ENCODE data around the gene FSD1.

Gene FSD1

GRCh38 chr19:4352701-4353121, 48.3 kb downstream of the FSD1 start:
- DNase-seq (ENCODE audit: insufficient read length, low spot score) (no peak), FAIRE-seq (no peak)
- no peak for TF ChIP-seq POLR2A (IDR thresholded peaks at IDR 0.05; ENCODE audit: low read depth, low read length)

GRCh38 chr19:4354282-4354681, 49.9 kb downstream of the FSD1 start:
- TF ChIP-seq POLR2A (IDR thresholded peaks at IDR 0.05; ENCODE audit: low read depth, low read length): no peak
- FAIRE-seq (no peak), DNase-seq (ENCODE audit: insufficient read length, low spot score) (no peak)

- no peak for FAIRE-seq
Observed at GRCh38 chr19:4354897-4355296, 50.5 kb downstream of the FSD1 start.

DNA sequence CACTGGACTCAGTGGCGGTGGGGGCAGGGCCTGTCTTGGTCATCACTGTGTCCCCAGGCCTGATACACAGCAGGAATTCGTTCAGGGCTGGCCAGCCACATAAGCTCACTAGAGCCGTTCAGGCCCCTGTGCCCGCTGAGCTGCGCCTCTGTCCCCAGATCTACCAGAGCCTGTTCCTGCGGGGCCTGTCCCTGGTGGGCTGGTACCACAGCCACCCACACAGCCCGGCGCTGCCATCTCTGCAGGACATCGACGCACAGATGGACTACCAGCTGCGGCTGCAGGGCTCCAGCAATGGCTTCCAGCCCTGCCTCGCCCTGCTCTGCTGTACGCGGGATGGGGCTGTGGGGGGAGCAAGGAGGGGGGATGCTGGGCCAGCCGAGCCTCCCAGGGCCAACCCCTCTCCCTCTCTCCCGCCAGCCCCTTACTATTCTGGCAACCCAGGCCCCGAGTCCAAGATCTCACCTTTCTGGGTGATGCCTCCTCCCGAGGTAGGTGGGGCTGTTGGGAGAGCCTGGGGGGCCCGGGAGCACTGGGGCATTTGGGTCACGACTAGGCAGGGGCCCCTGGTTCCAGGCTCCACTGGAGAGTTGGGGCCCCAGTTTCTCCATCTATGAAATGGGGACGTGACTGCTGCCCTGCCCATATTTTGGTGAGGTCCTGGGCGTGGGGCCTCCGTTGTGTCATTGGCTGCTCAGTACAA, 52.8 kb downstream of the FSD1 start:
- DNase-seq (ENCODE audit: insufficient read length, low spot score) (no peak), FAIRE-seq (no peak)
- TF ChIP-seq POLR2A (IDR thresholded peaks at IDR 0.05; ENCODE audit: low read depth, low read length): no peak

More at GRCh38 chr19:4354897-4355296, 50.5 kb downstream of the FSD1 start:
- TF ChIP-seq POLR2A (IDR thresholded peaks at IDR 0.05; ENCODE audit: low read depth, low read length): no peak
- DNase-seq (ENCODE audit: insufficient read length, low spot score): no peak

GRCh38 chr19:4357921-4358326, 53.5 kb downstream of the FSD1 start:
- no peak for DNase-seq (ENCODE audit: insufficient read length, low spot score)
- no peak for FAIRE-seq
- no peak for TF ChIP-seq POLR2A (IDR thresholded peaks at IDR 0.05; ENCODE audit: low read depth, low read length)

DNA sequence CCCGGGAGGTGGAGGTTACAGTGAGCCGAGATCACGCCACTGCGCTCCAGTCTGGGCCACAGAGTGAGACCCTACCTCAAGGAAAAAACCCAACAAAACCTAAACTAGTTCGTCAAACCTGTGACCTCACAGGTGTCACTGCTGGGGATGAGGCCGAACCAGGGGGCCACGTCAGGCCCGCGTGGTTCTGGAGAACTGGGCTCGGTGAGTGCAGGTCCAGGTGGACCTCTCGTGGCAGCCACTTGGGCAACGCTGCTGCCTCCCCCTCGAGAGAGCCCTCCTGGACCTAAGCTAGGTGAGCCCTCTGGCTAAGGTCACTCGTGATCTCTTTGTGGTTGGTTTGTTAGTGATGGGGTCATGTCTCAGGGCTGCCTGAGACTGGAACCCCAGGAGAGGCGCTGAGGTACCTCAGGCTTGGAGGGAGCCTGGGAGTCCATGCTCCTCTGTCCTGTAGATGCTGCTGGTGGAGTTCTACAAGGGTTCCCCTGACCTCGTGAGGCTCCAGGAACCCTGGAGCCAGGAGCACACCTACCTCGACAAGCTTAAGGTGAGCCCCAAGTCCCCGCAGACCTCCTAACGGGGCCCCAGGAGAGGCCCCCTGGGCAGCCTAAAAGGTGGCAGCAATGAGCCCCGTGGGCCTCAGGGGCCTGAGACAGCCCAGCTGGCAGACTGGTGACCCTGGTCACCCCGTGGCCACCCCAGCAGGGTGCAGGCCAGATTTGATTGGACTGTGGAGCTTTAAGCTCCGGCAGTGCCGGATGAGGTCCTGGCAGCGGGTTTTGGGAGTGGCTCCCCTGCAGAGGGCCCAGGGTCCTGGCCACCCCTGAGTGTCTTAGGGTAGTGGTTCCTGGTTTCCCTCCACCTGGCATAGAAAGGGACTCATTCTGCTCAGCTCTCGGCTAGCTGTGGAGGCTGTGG, 54.6 kb downstream of the FSD1 start:
- no peak for FAIRE-seq

GRCh38 chr19:4359627-4360000, 55.2 kb downstream of the FSD1 start:
- FAIRE-seq: no peak

More for the DNA sequence above, 54.6 kb downstream of the FSD1 start:
- TF ChIP-seq POLR2A (IDR thresholded peaks at IDR 0.05; ENCODE audit: low read depth, low read length): no peak
- no peak for DNase-seq (ENCODE audit: insufficient read length, low spot score)

DNA sequence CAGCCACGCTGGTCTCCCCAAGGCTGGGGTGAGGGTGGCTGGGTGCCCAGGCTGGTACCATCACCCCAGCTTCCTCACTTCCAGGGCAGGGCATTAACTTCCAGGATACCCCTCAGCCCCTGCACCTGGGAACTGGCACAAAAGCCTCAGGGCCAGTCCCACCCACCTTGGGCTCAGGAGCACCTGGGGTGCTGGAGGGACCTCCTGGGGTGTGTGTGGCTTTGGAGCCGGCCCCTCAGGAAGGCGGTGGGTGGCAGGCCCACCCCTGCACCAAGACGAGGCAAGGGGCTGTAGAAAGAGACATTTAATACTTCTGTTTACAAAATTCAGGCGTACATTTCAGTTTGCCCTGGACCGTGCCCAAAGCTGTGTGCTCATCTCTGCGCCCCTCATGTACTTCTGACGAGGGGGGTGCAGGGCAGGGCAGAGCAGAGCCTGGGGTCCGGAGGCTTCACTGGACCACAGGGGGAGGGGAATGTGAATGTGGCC, 55.7 kb downstream of the FSD1 start:
- no peak for TF ChIP-seq POLR2A (IDR thresholded peaks at IDR 0.05; ENCODE audit: low read depth, low read length)
- DNase-seq (ENCODE audit: insufficient read length, low spot score) (no peak), FAIRE-seq (no peak)

More at GRCh38 chr19:4359627-4360000, 55.2 kb downstream of the FSD1 start:
- DNase-seq (ENCODE audit: insufficient read length, low spot score): no peak
- TF ChIP-seq POLR2A (IDR thresholded peaks at IDR 0.05; ENCODE audit: low read depth, low read length): no peak

- TF ChIP-seq POLR2A (IDR thresholded peaks at IDR 0.05; ENCODE audit: low read depth, low read length): no peak
- FAIRE-seq: no peak
- no peak for DNase-seq (ENCODE audit: insufficient read length, low spot score)
Observed at GRCh38 chr19:4360641-4361151, 56.3 kb downstream of the FSD1 start.

GRCh38 chr19:4361152-4362046, 57.0 kb downstream of the FSD1 start:
- DNase-seq (ENCODE audit: insufficient read length, low spot score) (no peak), FAIRE-seq (no peak)
- TF ChIP-seq POLR2A (IDR thresholded peaks at IDR 0.05; ENCODE audit: low read depth, low read length): no peak

GRCh38 chr19:4362101-4362828, 57.9 kb downstream of the FSD1 start:
- DNase-seq (ENCODE audit: insufficient read length, low spot score): no peak
- no peak for FAIRE-seq
- no peak for TF ChIP-seq POLR2A (IDR thresholded peaks at IDR 0.05; ENCODE audit: low read depth, low read length)

DNA sequence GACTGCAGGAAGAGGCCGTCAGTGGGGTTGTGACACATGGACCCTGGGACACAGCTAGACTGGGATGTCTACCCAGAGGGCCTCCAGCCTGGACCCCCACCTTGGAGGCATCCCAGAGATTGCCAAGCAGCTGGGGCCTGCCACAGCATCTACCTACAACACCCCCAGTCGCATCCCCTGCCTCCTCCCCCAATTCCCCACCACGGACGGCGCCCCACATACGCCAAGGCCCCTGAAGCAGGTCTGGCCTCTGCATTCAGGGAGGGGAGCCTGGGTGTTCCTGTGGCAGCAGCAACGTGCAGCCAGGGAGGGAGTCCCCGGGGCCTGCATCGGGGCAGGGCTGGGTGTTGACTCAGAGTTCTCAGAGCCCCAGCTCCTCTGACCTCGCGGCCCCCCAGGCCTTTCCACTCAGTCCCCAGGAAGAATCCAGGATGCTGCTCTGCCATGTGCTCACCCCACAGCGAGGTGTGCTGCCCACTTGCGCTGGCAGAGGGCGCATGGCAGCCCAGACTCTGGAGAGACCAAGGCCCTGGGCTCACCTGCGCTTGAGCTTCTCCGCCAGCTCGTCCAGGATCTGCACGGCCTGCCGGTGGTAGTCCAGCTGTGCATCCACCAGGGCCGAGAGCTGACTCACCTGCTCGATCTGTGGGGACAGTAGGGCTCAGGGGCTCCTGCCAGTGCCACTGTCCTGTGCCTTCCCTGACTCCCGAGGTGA, 58.6 kb downstream of the FSD1 start:
- no peak for FAIRE-seq
- no peak for DNase-seq (ENCODE audit: insufficient read length, low spot score)
- no peak for TF ChIP-seq POLR2A (IDR thresholded peaks at IDR 0.05; ENCODE audit: low read depth, low read length)

Measured in H54 (cell line).